ENCODE data around the gene CRAMP1.

Gene CRAMP1

DNA sequence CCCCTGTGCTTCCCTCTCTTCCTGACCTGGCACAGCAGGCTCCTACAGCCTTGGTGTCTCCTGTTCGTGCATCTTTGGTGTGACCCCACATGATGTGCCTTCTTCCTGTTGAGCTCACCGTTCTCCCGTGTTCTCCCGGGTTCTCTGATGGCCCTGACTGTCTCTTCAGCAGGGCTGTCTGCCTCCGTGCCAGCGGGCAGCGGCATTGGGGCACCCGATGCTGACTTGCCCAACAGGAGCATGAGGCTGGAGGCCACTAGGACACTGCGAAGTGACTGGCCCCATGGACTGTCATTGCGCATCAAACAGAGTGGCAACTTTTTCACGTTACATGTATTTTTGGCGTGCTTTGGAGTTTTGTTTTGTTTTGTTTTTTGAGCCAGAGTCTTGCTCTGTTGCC is 22.4 kb downstream of the CRAMP1 start:
- DNase-seq (ENCODE audit: insufficient read length, low spot score) (no peak), FAIRE-seq (no peak)
- no peak for TF ChIP-seq POLR2A (IDR thresholded peaks at IDR 0.05; ENCODE audit: low read depth, low read length)

DNA sequence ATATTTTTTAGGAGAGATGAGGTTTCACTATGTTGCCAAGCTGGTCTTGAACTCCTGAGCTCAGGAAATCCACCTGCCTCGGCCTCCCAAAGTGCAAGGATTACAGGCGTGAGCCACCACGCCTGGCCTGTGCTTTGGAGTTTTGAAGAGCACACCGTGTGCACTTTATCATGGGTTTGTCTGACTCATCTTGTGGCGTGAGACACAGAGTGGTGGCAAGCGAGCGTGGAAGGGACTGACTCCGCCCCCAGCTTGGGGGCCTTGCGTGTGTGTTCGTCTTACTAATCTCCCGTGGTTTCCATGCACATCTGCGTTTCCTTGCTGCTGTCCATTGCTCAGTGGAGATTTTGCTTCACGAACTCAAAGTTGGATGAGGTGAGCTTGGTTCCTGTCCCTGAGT is 22.9 kb downstream of the CRAMP1 start:
- DNase-seq (ENCODE audit: insufficient read length, low spot score) = no peak

DNA sequence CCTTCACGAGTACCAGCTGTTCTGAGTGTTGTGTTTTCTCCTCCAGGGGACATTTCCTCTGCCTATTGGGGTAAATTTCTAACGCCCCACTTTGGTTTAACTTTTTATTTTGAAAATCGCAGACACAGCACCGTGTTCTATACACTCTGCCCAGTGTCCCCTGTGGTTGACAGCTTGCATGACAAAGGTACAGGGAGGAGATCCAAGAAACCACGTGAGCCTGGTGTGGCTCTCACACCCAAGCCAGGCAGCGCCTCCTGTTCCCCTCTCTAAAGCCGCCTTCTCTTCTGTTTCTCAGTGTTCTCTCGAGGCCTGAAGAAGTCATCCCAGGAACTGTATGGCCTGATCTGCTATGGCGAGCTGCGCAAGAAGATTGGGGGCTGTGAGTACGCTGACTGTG is 25.4 kb downstream of the CRAMP1 start:
- TF ChIP-seq POLR2A (IDR thresholded peaks at IDR 0.05; ENCODE audit: low read depth, low read length) = no peak
- no peak for FAIRE-seq
- no peak for DNase-seq (ENCODE audit: insufficient read length, low spot score)

More for the DNA sequence above, 22.9 kb downstream of the CRAMP1 start:
- no peak for TF ChIP-seq POLR2A (IDR thresholded peaks at IDR 0.05; ENCODE audit: low read depth, low read length)
- FAIRE-seq = no peak

DNA sequence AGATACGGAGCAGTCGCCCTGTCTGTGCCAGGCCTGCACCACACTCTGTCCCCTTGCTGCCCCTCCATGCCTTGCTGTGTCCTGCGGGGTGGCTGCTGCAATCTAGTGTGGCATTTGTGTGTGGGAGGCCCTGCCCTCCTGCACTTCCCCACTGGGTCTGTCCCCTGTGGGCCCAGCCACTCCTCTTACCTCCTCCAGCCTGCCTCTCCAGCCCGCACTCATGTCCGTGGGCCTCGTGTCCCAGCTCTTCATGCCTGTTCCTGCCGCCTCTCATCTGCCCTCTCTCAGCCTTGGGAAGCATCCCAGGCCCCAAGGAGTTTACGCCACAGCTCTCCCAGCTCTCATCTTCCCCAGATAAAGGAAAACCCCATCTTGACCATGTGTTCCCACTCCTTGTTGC is 26.6 kb downstream of the CRAMP1 start:
- FAIRE-seq = no peak
- no peak for DNase-seq (ENCODE audit: insufficient read length, low spot score)
- no peak for TF ChIP-seq POLR2A (IDR thresholded peaks at IDR 0.05; ENCODE audit: low read depth, low read length)

DNA sequence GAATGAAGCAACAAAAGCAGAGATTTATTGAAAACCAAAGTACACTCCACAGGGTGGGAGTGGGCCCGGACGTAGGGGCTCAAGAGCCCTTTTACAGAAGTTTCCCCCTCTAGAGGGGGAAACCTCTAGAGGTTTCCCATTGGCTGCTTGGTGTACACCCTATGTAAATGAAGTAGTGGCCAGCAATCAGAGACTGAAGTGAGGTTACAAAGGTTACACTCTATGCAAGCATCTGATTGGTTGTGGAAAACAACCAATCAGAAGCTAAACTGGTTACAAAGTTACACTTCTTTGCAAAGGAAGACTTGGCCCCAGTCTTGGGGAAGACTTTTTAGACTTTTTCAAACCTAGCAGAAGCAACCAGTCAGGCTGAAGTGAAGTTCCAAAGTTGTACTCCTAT is 27.1 kb downstream of the CRAMP1 start:
- DNase-seq (ENCODE audit: insufficient read length, low spot score) (no peak), FAIRE-seq (no peak)
- no peak for TF ChIP-seq POLR2A (IDR thresholded peaks at IDR 0.05; ENCODE audit: low read depth, low read length)

DNA sequence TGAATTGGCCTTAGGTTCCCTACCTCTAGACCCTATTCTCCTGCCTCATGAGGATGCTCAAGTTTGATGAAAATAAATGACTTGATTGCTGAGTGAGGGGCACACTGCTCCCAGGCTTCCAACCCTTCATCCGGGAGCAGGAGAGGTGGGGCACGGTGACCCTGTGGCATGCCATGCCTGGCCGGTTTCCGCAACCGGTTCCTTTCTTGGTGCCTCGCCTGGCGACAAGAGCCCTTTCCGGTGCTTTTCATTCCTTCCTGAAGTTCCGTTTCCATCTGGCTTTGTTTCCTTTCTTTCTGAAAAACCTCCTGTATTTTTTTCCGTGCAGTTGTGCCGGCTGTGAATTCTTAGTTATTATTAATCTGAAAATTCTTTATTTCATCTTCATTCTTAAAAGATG is 27.7 kb downstream of the CRAMP1 start:
- no peak for FAIRE-seq
- no peak for TF ChIP-seq POLR2A (IDR thresholded peaks at IDR 0.05; ENCODE audit: low read depth, low read length)
- no peak for DNase-seq (ENCODE audit: insufficient read length, low spot score)

DNA sequence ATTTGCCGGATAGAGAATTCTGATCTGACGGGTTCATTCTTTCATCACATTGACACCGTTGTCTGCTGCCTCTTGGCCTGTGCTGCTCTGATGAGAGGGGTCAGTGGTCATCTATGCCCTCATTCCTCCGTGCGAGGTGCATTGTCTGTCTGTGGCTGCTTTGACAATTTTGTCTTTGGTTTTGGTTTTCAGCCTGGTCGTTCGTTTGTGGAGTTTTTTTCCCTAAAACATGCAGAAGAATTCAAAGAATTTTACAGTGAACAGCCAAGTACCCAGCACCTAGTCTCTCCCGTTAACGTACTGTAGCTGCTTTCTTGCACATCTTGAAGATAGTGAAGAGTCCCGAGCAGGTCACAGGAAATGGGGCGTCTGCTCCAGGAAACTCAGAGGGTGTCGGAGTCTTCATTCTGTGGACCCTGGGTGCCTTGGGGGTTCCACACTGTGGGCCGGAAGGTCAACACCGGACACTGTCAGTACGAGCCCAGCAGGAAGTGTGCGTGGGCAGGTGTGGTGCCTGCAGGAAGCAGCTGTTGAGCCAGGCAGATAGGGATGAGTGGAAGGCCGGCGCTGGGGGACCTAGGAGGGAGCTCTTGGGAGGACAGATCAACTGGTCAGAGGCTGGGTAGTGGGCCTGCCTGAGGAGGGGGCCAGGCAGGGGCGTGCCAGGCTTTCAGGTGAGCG is 28.2 kb downstream of the CRAMP1 start:
- no peak for FAIRE-seq
- TF ChIP-seq POLR2A (IDR thresholded peaks at IDR 0.05; ENCODE audit: low read depth, low read length) = no peak
- no peak for DNase-seq (ENCODE audit: insufficient read length, low spot score)

DNA sequence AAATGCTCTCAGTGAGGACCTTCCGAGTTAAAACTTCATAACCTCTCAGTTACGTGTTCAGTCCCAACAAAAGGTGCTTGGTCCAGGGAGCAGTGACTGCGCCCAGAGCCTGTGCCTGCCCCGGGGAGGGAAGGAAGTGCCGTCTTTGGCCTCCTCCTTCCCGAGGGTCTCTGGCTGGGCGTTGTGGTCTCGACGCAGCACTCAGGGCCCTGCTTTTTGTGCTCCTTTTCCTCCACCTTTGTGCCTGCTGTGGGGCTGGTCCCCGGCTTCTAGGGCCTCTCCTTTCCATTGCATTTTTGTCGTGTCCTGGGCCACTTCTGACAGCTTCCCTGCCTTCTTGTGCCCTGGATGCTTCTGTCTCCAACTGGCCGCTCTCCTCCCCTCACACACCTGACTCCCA is 29.1 kb downstream of the CRAMP1 start:
- DNase-seq (ENCODE audit: insufficient read length, low spot score) (no peak), FAIRE-seq (no peak)
- TF ChIP-seq POLR2A (IDR thresholded peaks at IDR 0.05; ENCODE audit: low read depth, low read length) = no peak

DNA sequence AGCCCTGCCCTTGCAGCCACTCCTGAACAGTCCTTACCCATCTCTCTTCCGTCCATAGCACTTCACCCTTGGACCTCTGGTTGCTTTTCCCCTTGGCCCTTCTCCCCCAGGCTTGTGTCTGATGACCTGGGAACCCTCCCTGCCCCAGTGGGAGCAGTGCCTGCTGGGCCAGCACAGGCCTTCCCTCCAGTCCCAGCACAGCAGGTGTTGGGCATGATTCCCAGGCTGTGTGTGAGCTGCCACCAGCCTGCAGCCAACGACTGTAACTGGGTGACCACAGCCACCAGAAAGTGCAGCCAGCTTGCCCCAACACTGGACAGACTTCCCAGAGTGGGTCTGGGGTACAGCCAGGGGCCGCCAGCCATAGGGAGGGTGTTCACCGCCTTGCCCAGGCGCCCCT is 30.0 kb downstream of the CRAMP1 start:
- no peak for TF ChIP-seq POLR2A (IDR thresholded peaks at IDR 0.05; ENCODE audit: low read depth, low read length)
- no peak for FAIRE-seq
- peak; percentile 31 for DNase-seq (ENCODE audit: insufficient read length, low spot score)

DNA sequence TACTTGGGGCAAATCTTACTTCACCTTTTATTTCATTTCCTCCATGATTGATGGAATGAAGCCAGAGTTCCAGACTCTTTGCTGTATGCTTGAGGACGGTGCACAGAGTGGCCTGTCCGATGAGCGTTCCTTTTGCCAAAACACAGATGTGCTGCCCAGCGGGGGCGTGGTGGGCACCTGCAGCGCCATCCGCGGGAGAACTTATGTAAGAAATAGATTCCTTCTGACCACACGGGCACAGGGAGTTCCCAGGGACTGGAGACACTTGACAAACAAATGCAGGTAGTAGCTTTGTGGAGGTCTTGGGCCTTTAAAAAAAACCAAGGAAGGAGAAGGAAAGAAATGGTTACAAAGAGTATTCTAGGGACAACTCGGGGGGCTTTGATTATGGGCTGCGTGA is 30.6 kb downstream of the CRAMP1 start:
- FAIRE-seq = no peak
- DNase-seq (ENCODE audit: insufficient read length, low spot score) = no peak
- no peak for TF ChIP-seq POLR2A (IDR thresholded peaks at IDR 0.05; ENCODE audit: low read depth, low read length)

DNA sequence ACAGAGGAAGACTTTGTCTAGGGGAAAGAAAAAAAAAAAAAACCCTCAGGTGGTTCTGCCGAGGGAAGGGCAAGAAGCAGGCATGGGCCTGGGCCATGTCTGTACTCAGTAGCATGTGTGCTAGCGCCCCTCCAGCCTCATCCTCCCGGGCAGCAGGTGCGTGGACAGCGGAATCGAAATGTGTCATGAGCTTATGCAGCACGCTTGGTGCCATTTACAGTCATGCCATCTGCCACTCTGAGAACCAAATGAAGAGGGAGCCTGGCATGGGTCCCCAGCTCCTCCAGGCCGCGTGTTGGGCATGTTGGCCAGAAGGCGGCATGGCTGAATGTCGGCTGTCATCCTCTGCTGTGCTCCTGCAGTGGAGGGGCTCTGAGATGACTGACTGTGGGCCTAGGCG is 31.4 kb downstream of the CRAMP1 start:
- DNase-seq (ENCODE audit: insufficient read length, low spot score) (no peak), FAIRE-seq (no peak)
- no peak for TF ChIP-seq POLR2A (IDR thresholded peaks at IDR 0.05; ENCODE audit: low read depth, low read length)

DNA sequence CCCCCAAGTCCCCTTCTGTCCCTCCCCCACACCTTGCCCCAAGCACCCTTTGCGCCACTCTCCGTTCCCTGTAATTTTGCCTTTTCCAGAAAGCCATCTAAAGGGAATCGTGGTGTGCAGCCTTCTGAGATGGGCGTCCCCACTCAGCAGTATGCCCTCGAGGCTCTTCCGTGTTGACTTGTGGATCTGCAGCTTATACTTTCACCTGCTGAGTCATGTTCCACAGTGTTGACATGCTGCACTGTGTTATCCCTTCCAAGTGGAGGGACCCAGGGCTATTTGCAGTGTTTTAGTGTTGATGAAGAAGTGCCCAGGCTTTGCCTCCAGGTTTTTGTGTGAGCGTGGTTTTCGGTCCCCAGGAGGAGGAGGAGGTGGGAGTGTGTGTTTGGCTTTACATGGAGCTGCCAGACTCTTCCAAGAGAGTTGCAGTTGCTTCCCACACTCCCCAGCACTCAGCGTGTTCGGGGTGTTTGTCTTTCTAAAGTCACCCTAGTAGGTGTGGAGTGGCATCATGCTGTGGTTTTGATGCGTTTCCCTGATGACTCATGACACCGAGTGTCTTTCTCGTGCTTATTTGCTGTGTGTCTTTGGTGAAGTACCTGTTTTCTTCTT is 33.9 kb downstream of the CRAMP1 start:
- TF ChIP-seq POLR2A (IDR thresholded peaks at IDR 0.05; ENCODE audit: low read depth, low read length) = no peak
- DNase-seq (ENCODE audit: insufficient read length, low spot score) = peak; percentile 54
- FAIRE-seq = no peak

DNA sequence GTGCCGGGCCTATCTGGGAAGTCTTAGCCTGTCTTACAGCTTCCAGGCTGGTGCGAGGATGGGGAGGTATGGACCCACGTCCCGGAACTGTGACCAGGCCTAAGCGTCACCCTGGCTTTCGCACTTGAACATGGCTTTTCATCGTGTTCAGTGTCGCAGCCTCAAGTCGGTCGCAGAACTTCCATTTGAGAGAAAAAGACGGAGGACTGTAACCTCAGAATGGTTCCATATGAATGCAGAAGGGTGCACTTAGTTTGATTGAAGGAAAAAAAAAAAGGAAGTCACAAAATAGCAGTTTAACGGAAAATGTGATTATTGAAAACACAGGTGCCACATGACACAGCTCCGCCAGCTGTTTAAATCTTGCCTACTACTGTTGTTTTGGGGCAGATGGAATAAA is 35.7 kb downstream of the CRAMP1 start:
- DNase-seq (ENCODE audit: insufficient read length, low spot score) (no peak), FAIRE-seq (no peak)
- TF ChIP-seq POLR2A (IDR thresholded peaks at IDR 0.05; ENCODE audit: low read depth, low read length) = no peak

DNA sequence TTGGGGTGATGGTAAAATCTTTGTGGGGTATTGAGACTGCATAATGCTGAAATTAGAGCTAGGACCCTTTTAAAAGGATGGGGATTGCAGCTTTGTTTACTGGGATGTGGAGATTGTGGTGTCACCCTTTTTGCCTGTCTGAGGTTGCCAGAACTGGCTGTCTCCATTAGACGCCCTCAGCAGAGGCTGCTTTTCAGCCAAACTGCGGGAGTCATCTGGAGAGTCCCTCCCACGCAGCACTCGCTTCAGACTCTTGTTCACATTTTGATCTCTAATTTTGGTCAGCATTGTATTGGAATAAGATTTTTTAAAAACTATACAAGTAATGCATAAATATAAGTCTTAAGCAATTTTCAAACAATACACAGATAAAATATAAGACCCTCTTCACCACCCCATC is 38.0 kb downstream of the CRAMP1 start:
- TF ChIP-seq POLR2A (IDR thresholded peaks at IDR 0.05; ENCODE audit: low read depth, low read length) = no peak
- no peak for FAIRE-seq
- DNase-seq (ENCODE audit: insufficient read length, low spot score) = no peak
